ENCODE results near the gene TCIRG1. TPM values are rescaled to one million over a fixed set of nuclear protein-coding genes. Genes with fewer than 3 reads are reported as not detected.
A peak's percentile ranks its signal among the peaks of the same experiment; 100 is the strongest.
"Not testable (repeated sequence)": the region's sequence is repeated elsewhere in the genome, so short reads cannot be mapped to it uniquely, and the experiment has no call there.

The TCIRG1 gene
- 3.1 TPM for total RNA-seq

GRCh38 chr11:68038718-68039525 is at the start of gene TCIRG1:
Gene TCIRG1, plus strand, starts transcription at chr11:68039025. Its CDS starts 2,247 bp downstream, at chr11:68041272.
- DNase-seq = peak; percentile 36

- not testable (repeated sequence) for DNase-seq
Measured at GRCh38 chr11:67990546-67991346, 48.1 kb upstream of the TCIRG1 start.

GRCh38 chr11:67991347-67992121 is 47.3 kb upstream of the TCIRG1 start:
- DNase-seq = not testable (repeated sequence)

GRCh38 chr11:67993821-67994220 is 45.0 kb upstream of the TCIRG1 start:
- DNase-seq = not testable (repeated sequence)

- DNase-seq = not testable (repeated sequence)
Measured at GRCh38 chr11:67994387-67994786, 44.4 kb upstream of the TCIRG1 start.

GRCh38 chr11:67995129-67995528 is 43.7 kb upstream of the TCIRG1 start:
- DNase-seq = not testable (repeated sequence)

GRCh38 chr11:67995579-67995978 is 43.2 kb upstream of the TCIRG1 start:
- not testable (repeated sequence) for DNase-seq

- DNase-seq = no peak
Measured at GRCh38 chr11:67996051-67996450, 42.8 kb upstream of the TCIRG1 start.

- no peak for DNase-seq
Measured at GRCh38 chr11:67996622-67997474, 42.0 kb upstream of the TCIRG1 start.

GRCh38 chr11:67997475-67997921 is 41.3 kb upstream of the TCIRG1 start:
- no peak for DNase-seq

GRCh38 chr11:67998150-67999045 is 40.4 kb upstream of the TCIRG1 start:
- no peak for DNase-seq

GRCh38 chr11:67999201-67999629 is 39.6 kb upstream of the TCIRG1 start:
- DNase-seq = no peak

- DNase-seq = no peak
Measured at GRCh38 chr11:67999704-68000103, 39.1 kb upstream of the TCIRG1 start.

- DNase-seq = no peak
Measured at GRCh38 chr11:68002575-68002937, 36.3 kb upstream of the TCIRG1 start.

- no peak for DNase-seq
Measured at GRCh38 chr11:68002938-68003845, 35.6 kb upstream of the TCIRG1 start.

GRCh38 chr11:68003846-68004550 is 34.8 kb upstream of the TCIRG1 start, which contains the start of gene UNC93B1:
Gene UNC93B1, minus strand, starts transcription at chr11:68004097. Its CDS starts 54 bp downstream, at chr11:68004043.
- DNase-seq = peak; percentile 36

- DNase-seq = no peak
Measured at GRCh38 chr11:68004551-68005335, 34.1 kb upstream of the TCIRG1 start.
